C4-2B (cell line): ENCODE results near the gene BTBD8.

Experiments used
- ZFX ChIP-seq: fragments of 450-650 bp; IDR thresholded peaks from 2 replicates; pipeline ENCODE4 v1.6.1; 2017
- TF ChIP-seq, protein P1 (sequence below): fragments of 450-650 bp; conservative IDR thresholded peaks from 2 replicates; pipeline ENCODE4 v1.5.1; 2017; ENCODE audit warnings: mild to moderate bottlenecking

DNA sequence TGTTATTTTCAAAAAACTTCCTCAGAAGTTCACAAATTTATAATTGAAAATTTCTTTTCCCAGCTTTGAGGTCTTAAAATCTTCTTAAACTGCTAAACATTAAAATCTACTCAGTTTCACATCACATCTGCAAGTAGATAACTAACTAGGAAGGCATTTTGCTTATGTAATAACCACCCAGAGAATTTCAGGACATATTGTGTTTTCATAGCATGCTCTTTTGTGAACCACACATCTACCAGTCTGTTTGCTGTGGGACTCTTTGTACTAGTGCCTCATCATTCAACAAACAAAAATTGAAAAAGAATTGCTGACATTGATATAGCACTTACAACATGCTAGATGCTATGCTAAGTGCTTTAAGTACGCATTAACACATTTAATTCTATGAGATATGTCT lies 105.9 kb downstream of the BTBD8 start:
- TF ChIP-seq, protein P1, sequence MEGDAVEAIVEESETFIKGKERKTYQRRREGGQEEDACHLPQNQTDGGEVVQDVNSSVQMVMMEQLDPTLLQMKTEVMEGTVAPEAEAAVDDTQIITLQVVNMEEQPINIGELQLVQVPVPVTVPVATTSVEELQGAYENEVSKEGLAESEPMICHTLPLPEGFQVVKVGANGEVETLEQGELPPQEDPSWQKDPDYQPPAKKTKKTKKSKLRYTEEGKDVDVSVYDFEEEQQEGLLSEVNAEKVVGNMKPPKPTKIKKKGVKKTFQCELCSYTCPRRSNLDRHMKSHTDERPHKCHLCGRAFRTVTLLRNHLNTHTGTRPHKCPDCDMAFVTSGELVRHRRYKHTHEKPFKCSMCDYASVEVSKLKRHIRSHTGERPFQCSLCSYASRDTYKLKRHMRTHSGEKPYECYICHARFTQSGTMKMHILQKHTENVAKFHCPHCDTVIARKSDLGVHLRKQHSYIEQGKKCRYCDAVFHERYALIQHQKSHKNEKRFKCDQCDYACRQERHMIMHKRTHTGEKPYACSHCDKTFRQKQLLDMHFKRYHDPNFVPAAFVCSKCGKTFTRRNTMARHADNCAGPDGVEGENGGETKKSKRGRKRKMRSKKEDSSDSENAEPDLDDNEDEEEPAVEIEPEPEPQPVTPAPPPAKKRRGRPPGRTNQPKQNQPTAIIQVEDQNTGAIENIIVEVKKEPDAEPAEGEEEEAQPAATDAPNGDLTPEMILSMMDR, result no peak
- TF ChIP-seq ZFX, result no peak
